Brain microvascular endothelial cell (primary cell): Measurements from ENCODE around the gene WWOX.

Experiments used
- DNase-seq: peaks from one replicate; pipeline ENCODE4 v3.0.0-alpha.2; 2020
- H3K27ac ChIP-seq: fragments of 250-450 bp; sonication (Bioruptor Pico); 2 replicates; pipeline ENCODE4 v1.5.1; 2020; ENCODE audit warnings: mild to moderate bottlenecking, moderate library complexity
- H3K27me3 ChIP-seq: fragments of 250-450 bp; sonication (Bioruptor Pico); replicated peaks from 2 replicates; pipeline ENCODE4 v1.5.1; 2020; ENCODE audit warnings: mild to moderate bottlenecking
- H3K36me3 ChIP-seq: fragments of 250-450 bp; sonication (Bioruptor Pico); replicated peaks from 2 replicates; pipeline ENCODE4 v1.5.1; 2020; ENCODE audit warnings: mild to moderate bottlenecking
- H3K4me3 ChIP-seq: 2 replicates; pipeline ENCODE4 v1.5.1; 2011; ENCODE audit warnings: low read depth, mild to moderate bottlenecking, control low read depth, low read length, moderate library complexity
- CTCF ChIP-seq: IDR thresholded peaks from 2 replicates; pipeline ENCODE4 v1.5.1; 2011; ENCODE audit warnings: low read depth, mild to moderate bottlenecking, moderate library complexity, low read length, control low read depth, inconsistent platforms; ENCODE audit errors: missing control alignments
- in situ Hi-C: cut with HindIII; loops from 2 replicates; pipeline ENCODE4 v1.10.0; 2017; ENCODE audit warnings: low sequenced_read_pairs, low pct_ligation_motif_present

The WWOX gene

GRCh38 chr16:78566397-78567073 is 467.1 kb downstream of the WWOX start:
- DNase-seq = no peak
- H3K4me3 ChIP-seq = no peak overlapping the region
- H3K27ac ChIP-seq = no peak overlapping the region
- TF ChIP-seq CTCF = no peak
- H3K27me3 ChIP-seq = no peaks in the 10 kb centered on the region
- in situ Hi-C loops = no loop called here
- no peaks in the 10 kb centered on the region for H3K36me3 ChIP-seq

- Histone ChIP-seq H3K27ac (no peak overlapping the region), H3K27me3 (no peaks in the 10 kb centered on the region), H3K4me3 (no peak overlapping the region), H3K36me3 (no peaks in the 10 kb centered on the region)
- no peak for DNase-seq
- in situ Hi-C loops = no loop called here
- no peak for TF ChIP-seq CTCF
Observed at GRCh38 chr16:78570399-78571141, 471.1 kb downstream of the WWOX start.

DNA sequence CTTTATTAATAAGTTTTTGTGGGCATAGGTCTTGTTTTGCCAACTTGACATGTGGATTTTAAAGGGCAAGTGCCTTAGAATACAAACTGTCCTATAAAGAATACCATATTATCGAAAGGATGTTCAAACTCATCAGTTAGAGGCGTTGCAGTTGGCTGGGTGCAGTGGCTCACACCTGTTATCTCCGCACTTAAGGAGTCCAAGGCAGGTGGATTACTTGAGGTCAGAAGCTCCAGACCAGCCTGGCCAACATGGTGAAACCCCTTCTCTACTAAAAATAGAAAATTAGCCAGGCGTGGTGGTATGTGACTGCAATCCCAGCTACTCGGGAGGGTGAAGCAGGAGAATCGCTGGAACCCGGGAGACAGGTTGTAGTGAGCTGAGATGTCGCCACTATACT is 472.0 kb downstream of the WWOX start:
- no peak for TF ChIP-seq CTCF
- in situ Hi-C loops = no loop called here

GRCh38 chr16:78571898-78572358 is 472.5 kb downstream of the WWOX start:
- Histone ChIP-seq H3K36me3 (no peaks in the 10 kb centered on the region), H3K27me3 (no peaks in the 10 kb centered on the region), H3K27ac (no peak overlapping the region), H3K4me3 (no peak overlapping the region)
- no peak for TF ChIP-seq CTCF
- in situ Hi-C loops = no loop called here
- no peak for DNase-seq

More for the DNA sequence above, 472.0 kb downstream of the WWOX start:
- Histone ChIP-seq H3K27me3 (no peaks in the 10 kb centered on the region), H3K27ac (no peak overlapping the region), H3K36me3 (no peaks in the 10 kb centered on the region), H3K4me3 (no peak overlapping the region)
- no peak for DNase-seq

GRCh38 chr16:78574571-78574970 is 475.1 kb downstream of the WWOX start:
- no peak for DNase-seq
- TF ChIP-seq CTCF = no peak
- in situ Hi-C loops = no loop called here
- H3K4me3 ChIP-seq = no peak overlapping the region
- H3K36me3 ChIP-seq = no peaks in the 10 kb centered on the region
- H3K27ac ChIP-seq = no peak overlapping the region
- H3K27me3 ChIP-seq = no peaks in the 10 kb centered on the region
